Left renal cortex interstitium (tissue), 4 donors: ENCODE measurements around the gene APOC3. TPM values are rescaled to one million over a fixed set of nuclear protein-coding genes. Genes with fewer than 3 reads are reported as not detected.
A peak's percentile ranks its signal among the peaks of the same experiment; 100 is the strongest.

Experiments
- DNase-seq, 4 donors: peaks; one replicate each; pipeline ENCODE4 v3.0.0-alpha.2; 2013; ENCODE audit warnings: low read depth in 4 of 4, low spot score in 2 of 4, missing footprints in 1 of 4
- polyA plus RNA-seq, 4 donors: library from polyadenylated mRNA; unstranded; fragments of 120-200 nt; gene quantifications; one replicate each; pipeline ENCODE4 v1.2.1, GENCODE V29; 2013; ENCODE audit not compliant: insufficient read length in 4 of 4

APOC3 gene
- polyA plus RNA-seq, 4 donors, result 5.2 to 21.1 (median 9.7) TPM

DNA sequence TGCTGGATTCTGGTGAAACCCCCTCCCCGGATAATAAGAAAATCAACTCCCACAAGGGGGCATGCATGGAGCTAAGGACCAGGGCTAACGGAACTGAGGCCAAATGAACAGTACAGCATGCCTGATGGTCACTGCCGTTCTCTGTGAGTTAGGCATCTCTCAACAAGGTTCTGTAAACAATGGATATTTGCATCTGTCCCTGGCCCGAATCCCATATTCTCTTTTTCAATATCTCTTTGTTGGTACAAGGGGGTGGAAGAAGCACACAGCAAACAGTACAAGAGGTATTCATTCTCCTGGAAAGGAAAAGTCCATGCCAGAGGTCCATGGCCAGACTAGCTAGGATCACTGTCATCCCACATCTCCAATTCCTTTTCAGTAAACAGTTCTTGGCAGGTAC, 39.9 kb downstream of the APOC3 start:
- no peak for DNase-seq

DNA sequence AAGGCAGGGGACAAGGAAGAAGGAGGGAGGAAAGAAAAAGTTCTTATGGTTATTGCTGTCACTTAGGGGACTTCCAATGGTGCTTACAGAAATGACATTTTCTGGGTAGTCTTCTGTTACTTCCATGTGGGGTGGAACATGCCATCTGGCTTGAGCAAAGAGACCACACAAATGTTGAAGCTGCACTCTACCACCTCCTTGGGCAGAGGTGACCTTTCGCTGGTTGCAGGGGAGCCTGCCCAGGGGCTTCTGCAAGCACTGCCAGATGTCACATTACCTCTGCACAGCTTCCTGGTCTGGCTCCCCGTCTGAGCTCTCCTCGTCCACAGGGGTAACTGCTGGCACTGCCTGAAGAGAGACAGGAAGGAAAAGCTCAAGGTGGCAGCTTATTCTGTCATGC, 40.3 kb downstream of the APOC3 start:
- DNase-seq, result no peak

DNA sequence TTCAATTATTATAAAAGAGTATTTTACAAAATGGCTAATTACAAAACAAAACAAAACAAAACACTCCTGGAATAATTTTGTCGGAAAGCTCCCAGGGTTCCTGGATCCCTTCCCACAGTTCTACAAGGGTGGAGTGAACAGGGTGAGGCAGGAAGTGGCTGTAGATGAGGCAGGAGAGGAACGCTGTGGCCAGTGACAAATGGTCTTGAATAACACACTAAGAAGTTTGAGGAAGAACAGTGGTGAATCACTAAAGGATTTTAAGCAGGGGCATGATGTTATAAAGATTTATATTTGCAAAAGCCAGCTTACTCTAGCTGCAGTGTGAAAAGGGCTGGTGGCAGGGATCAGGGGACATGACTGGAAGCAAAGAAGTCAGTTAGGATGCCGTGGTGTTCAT, 41.5 kb downstream of the APOC3 start:
- no peak for DNase-seq

DNA sequence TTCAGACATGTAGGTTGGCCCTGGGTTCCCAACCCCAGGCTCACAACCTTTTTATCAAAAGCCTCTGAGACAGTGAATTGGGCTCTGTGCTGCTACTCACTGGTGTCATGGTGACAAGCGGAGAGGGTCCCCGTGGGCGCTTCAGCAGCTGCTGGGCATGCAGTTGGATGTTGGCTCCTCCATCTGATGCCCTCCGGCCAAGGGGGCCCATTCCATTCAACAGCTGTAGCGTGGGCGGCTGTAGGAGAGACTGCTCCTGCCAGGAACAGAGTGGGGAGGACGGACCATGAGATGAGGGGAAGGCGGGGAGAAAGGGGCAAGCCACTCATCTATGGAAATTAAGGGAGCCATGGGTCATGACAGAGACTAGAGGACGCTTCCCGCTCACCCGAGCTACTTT, 43.7 kb downstream of the APOC3 start:
- no peak for DNase-seq

DNA sequence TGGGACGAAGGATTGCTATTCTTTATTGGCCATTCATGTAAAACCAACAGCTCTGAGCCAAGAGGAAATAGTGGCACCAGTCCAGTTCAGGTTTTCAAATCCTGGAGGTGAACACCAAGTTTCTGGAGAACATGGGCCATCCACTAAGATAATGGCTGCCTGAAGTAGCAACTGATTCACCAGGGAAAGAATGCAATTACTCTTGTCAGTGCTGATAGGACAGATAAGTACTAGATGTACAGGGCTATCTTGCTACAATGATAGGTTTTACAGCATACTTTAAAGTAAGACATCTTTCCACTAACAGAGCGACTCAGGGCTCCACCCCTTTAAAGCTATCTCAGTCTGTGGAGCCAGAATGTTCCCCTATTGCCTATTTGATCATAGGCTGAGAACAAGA, 44.5 kb downstream of the APOC3 start:
- no peak for DNase-seq

DNA sequence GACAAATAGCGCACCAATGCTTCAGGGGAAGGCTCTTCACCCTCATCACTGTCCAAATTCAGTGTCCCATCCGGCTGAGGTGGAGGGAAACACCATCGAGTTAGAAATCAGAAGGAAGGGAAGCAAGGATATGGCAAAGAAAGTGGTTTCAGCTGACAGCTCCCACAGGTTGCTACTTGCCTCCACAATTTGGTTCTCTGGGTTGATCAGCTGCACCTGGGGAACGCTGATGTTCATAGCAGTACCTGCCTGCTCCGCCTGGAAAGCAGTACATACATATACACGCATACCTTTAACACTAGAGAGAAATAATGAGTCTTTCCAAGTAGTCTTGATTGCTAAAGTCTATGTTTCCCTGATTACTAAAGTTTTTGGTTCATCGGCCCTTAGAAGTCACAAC, 45.5 kb downstream of the APOC3 start:
- DNase-seq, result no peak

DNA sequence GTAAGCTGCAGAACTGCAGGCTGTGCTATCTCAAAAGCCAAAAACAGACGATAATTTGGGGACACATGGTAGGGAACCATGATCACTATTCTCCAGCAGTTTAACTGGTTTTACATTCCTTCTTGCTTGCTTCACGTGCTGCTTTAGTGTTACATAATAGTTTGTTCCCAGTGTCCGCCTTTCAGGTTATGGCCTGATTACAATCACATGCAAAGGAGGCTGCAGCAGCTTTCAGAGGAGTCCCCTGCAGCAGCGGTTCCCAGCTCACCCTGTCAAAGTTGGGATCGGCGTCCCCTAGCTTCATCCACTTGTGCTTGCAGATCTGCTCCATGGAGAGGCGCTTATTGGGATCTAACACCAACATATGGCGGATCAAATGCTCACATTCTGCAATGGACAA, 46.9 kb downstream of the APOC3 start:
- no peak for DNase-seq

DNA sequence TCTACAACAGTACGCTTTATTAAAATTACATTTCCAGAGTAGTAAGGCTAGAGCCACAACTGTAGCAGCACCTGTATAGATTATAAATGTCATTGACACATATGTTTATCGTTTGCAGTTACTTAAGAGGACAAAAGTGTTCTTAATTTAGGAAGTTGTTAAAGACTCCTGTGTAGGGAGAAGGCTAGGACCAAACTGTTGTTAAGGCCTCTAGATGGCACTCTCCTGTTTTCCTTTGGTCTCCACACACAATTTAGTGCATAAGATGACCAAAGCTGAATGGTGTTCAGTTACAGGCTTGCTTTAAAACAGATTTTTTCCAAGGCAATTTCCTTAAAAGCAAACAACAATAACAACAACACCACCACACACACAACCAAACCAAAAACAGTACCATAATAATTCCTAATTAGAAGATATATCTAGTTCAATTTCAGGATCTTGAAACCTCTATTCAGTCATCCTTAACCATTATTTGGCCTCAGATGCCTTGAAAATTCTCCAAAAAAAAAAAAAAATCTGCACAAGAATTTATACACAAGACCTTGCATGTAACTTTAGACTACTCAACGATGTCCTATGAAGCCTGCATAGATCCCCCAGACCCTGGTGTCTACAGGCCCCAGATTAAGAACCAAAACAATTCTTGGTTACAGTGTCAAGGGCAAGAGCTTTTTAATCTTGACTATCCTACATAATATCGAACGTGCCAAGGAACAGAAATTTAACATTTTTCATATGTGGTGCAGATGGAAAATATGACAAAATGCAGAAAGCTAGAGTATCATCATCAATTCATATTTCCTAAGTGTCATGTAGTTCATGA, 50.3 kb downstream of the APOC3 start:
- DNase-seq, result peak; percentile 36 to 77 (median 44)

DNA sequence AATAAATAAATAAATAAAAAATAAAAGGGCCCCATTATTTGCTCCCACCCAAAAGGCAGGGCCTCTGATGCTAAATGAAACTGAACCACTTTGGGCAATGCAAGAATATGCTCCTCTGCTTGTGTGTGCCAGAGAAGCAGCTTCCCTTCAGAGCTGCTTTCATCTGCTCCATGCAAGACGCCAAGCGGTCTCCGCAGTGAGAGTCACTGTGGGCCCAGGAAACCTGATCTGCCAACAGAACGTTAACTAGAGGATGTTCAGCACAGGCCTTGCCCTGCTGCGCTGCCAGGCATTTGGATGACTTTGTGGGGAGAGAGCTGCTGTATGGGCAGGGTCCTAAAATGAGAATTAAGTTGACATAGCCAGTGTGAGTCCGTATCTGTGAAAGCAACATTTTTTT, 51.4 kb downstream of the APOC3 start:
- DNase-seq, result peak in 1 of 4 donors; percentile 21

DNA sequence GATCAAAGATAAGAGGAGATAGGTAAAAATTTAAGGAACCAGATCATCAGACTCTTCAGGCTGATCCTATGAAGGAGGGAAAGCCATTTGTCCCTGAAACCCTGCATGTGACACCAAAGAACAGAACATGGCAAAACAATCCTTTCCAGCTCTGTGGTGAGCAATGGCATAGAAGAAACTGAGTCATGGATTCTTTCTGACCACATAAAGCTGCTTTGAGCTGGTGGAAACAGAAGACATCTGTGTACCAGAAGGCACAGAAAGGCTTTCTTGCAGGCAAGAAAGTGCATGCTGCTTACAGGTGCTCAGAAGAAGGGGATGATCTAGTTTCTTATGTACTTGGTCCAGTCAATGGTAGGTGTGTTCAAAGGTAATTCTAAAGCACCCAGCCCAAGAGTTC, 52.7 kb downstream of the APOC3 start:
- DNase-seq, result no peak

Other genes with a start within 250 kb of the APOC3 start
- 10 to 100 TPM; 33.7 to 38.4 (median 37.1) TPM for gene BUD13, start 56.9 kb upstream of the APOC3 start, polyA plus RNA-seq
- gene ZPR1, start 41.9 kb upstream of the APOC3 start, polyA plus RNA-seq, result 10 to 100 TPM; 53.4 to 57.1 (median 55.3) TPM
- gene APOA5, start 38.0 kb upstream of the APOC3 start, polyA plus RNA-seq, result not detected
- not detected for gene APOA4, start 6.6 kb upstream of the APOC3 start, polyA plus RNA-seq
- 100 to 1,000 TPM in 3 of 4 donors, 10 to 100 TPM in 1; 99.5 to 171 (median 133) TPM for gene APOA1, start 7.7 kb downstream of the APOC3 start, polyA plus RNA-seq